Breast epithelium (tissue), 4 donors: Measurements from ENCODE around the gene PRSS57. TPM values are rescaled to one million over a fixed set of nuclear protein-coding genes. Genes with fewer than 3 reads are reported as not detected.

Source experiments
- DNase-seq, 2 donors: peaks; one replicate each; pipeline ENCODE4 v3.0.0-alpha.2; 2019; ENCODE audit warnings: low spot score in 2 of 2
- H3K27ac ChIP-seq, 2 donors: fragments of 200-600 bp; sonication (generic) in 1 of 2; one replicate each; pipeline ENCODE4 v1.5.1; 2016 to 2019; ENCODE audit warnings: mild to moderate bottlenecking in 1 of 2
- H3K27me3 ChIP-seq, 2 donors: fragments of 200-600 bp; sonication (generic) in 1 of 2; one replicate each; pipeline versions ENCODE4 v1.5.1 to v1.6.0; 2017 to 2019; ENCODE audit warnings: control low read depth in 1 of 2, mild to moderate bottlenecking in 1 of 2
- H3K36me3 ChIP-seq: fragments of 200-600 bp; one replicate; pipeline ENCODE4 v1.5.1; 2019
- H3K4me1 ChIP-seq, 2 donors: fragments of 200-600 bp; sonication (generic); one replicate each; pipeline ENCODE4 v1.5.1; 2016 to 2019; ENCODE audit warnings: control low read depth in 1 of 2
- H3K4me3 ChIP-seq, 3 donors: fragments of 200-600 bp; sonication (generic); 1 replicate in 2 of 3; 2 replicates in 1 of 3; pipeline ENCODE4 v1.5.1; 2016 to 2019; ENCODE audit warnings: mild to moderate bottlenecking in 3 of 3, moderate library complexity in 2 of 3
- H3K9me3 ChIP-seq, 2 donors: fragments of 200-600 bp; sonication (generic) in 1 of 2; one replicate each; pipeline ENCODE4 v1.5.1; 2016 to 2019; ENCODE audit warnings: control low read depth in 1 of 2
- CTCF ChIP-seq, 3 donors: fragments of 450-650 bp; IDR thresholded peaks; one replicate each; pipeline ENCODE4 v1.5.1; 2016 to 2017; ENCODE audit warnings: antibody characterized with exemption in 3 of 3, mild to moderate bottlenecking in 3 of 3, moderate library complexity in 3 of 3
- POLR2A ChIP-seq: fragments of 450-650 bp; IDR thresholded peaks from one replicate; pipeline ENCODE4 v1.6.1; 2016; ENCODE audit warnings: antibody characterized with exemption, mild to moderate bottlenecking, moderate library complexity
- POLR2AphosphoS5 ChIP-seq, 3 donors: sonication (generic); formaldehyde crosslinking; IDR thresholded peaks; one replicate each; pipeline ENCODE4 v1.6.1; 2017; ENCODE audit warnings: antibody characterized with exemption in 3 of 3
- intact Hi-C: fragments of 100-400 bp; cut with DNase I; formaldehyde crosslinking; loops from one replicate; pipeline ENCODE4 v1.15.1; 2023; ENCODE audit warnings: low total_unique reads
- total RNA-seq, 3 donors: library from RNA; depleted of rRNA; stranded (reverse); fragments of >200 nt; gene quantifications; one replicate each; pipeline ENCODE4 v1.1.0, GENCODE V29; 2016

Gene PRSS57
- total RNA-seq, 3 donors from 2014 or later = not detected

GRCh38 chr19:722553-723101, 27.4 kb upstream of the PRSS57 start:
- peaks cover 0 to 5% of the 10 kb centered on the region in 2 donors for H3K27me3 ChIP-seq
- intact Hi-C loops = no loop called here
- H3K4me1 ChIP-seq = no peaks in the 10 kb centered on the region
- no peak overlapping the region for H3K4me3 ChIP-seq
- H3K27ac ChIP-seq = peak overlapping the region in 1 of 2 donors; percentile 55
- no peak for DNase-seq
- H3K9me3 ChIP-seq = no peaks in the 10 kb centered on the region
- TF ChIP-seq CTCF (IDR thresholded peaks at IDR 0.05) (no peak), POLR2AphosphoS5 (IDR thresholded peaks at IDR 0.05) (peak in 1 of 3 donors; percentile 19)
- no peaks in the 10 kb centered on the region for H3K36me3 ChIP-seq

- intact Hi-C loops = no loop called here
- peak overlapping the region; percentile 71 to 90 for H3K27ac ChIP-seq
Observed at GRCh38 chr19:720345-721160, 25.3 kb upstream of the PRSS57 start.

GRCh38 chr19:719636-720344, 24.5 kb upstream of the PRSS57 start:
- no peak for TF ChIP-seq POLR2A
- TF ChIP-seq CTCF (IDR thresholded peaks at IDR 0.05) = no peak
- TF ChIP-seq POLR2AphosphoS5 (IDR thresholded peaks at IDR 0.05) = no peak
- Histone ChIP-seq H3K4me3 (peak overlapping the region; percentile 20 to 54 (median 22)), H3K27ac (peak overlapping the region; percentile 71 to 90)

More at GRCh38 chr19:720345-721160, 25.3 kb upstream of the PRSS57 start:
- TF ChIP-seq POLR2A = no peak
- TF ChIP-seq POLR2AphosphoS5 (IDR thresholded peaks at IDR 0.05) = no peak
- TF ChIP-seq CTCF (IDR thresholded peaks at IDR 0.05) = no peak
- Histone ChIP-seq H3K36me3 (no peaks in the 10 kb centered on the region), H3K27me3 (peaks cover 0 to 5% of the 10 kb centered on the region in 2 donors), H3K9me3 (peaks cover 0 to 2% of the 10 kb centered on the region in 2 donors), H3K4me1 (no peaks in the 10 kb centered on the region), H3K4me3 (peak overlapping the region; percentile 7 to 54 (median 20))
- no peak for DNase-seq

GRCh38 chr19:718991-719512, 23.8 kb upstream of the PRSS57 start:
- Histone ChIP-seq H3K4me1 (no peaks in the 10 kb centered on the region), H3K9me3 (peaks cover 0 to 4% of the 10 kb centered on the region in 2 donors), H3K4me3 (peak overlapping the region; percentile 20 to 54 (median 22)), H3K27me3 (peaks cover 0 to 5% of the 10 kb centered on the region in 2 donors), H3K27ac (peak overlapping the region; percentile 71 to 90), H3K36me3 (no peaks in the 10 kb centered on the region)
- no peak for TF ChIP-seq POLR2A
- peak in 1 of 3 donors; percentile 78 for TF ChIP-seq POLR2AphosphoS5 (IDR thresholded peaks at IDR 0.05)
- DNase-seq = no peak
- intact Hi-C loops = no loop called here

More at GRCh38 chr19:719636-720344, 24.5 kb upstream of the PRSS57 start:
- DNase-seq = no peak
- Histone ChIP-seq H3K4me1 (no peaks in the 10 kb centered on the region), H3K27me3 (peaks cover 0 to 5% of the 10 kb centered on the region in 2 donors), H3K9me3 (peaks cover 0 to 4% of the 10 kb centered on the region in 2 donors), H3K36me3 (no peaks in the 10 kb centered on the region)
- intact Hi-C loops = no loop called here

- H3K4me3 ChIP-seq = peak overlapping the region in 1 of 3 donors; percentile 54
- peaks cover 0 to 5% of the 10 kb centered on the region in 2 donors for H3K27me3 ChIP-seq
- peak overlapping the region; percentile 71 to 90 for H3K27ac ChIP-seq
- no peaks in the 10 kb centered on the region for H3K36me3 ChIP-seq
- intact Hi-C loops = no loop called here
- H3K9me3 ChIP-seq = peaks cover 0 to 4% of the 10 kb centered on the region in 2 donors
- no peak for DNase-seq
- TF ChIP-seq POLR2A (no peak), POLR2AphosphoS5 (IDR thresholded peaks at IDR 0.05) (no peak)
- no peaks in the 10 kb centered on the region for H3K4me1 ChIP-seq
Observed at GRCh38 chr19:718251-718951, 23.1 kb upstream of the PRSS57 start.
